MCF 10A (cell line): ENCODE results near the gene C1QC. TPM values are rescaled to one million over a fixed set of nuclear protein-coding genes. Genes with fewer than 3 reads are reported as not detected.
A peak's percentile ranks its signal among the peaks of the same experiment; 100 is the strongest.

Experiments used
- BruUV-seq: library from RNA; stranded (reverse); fragments of 400-500 nt; replicated peaks from 2 replicates; lab custom pipeline; 2021; lab: Mats Ljungman, UMichigan
- CTCF ChIA-PET: fragments of 300-600 bp; sonication (Branson Sonifier 250); formaldehyde crosslinking; extraction: SDS; loops from one replicate; lab custom pipeline; 2021; ENCODE audit warnings: antibody characterized with exemption, inconsistent platforms; lab: Yijun Ruan, JAX
- POLR2A ChIA-PET: fragments of 300-600, 350-650 bp; sonication (Branson Sonifier 250); formaldehyde crosslinking; extraction: SDS; loops from one replicate; lab custom pipeline; 2020; ENCODE audit warnings: antibody characterized with exemption, inconsistent platforms; lab: Yijun Ruan, JAX
- DNase-seq: peaks from one replicate; pipeline ENCODE4 v3.0.0-alpha.2; 2018; ENCODE audit not compliant: unreplicated experiment
- H3K27ac Mint-ChIP-seq: one replicate; pipeline ENCODE4 v1.8.0; 2022; ENCODE audit warnings: mild to moderate bottlenecking, low read depth, mixed read lengths; ENCODE audit not compliant: unreplicated experiment
- H3K27me3 Mint-ChIP-seq: one replicate; pipeline ENCODE4 v1.8.0; 2022; ENCODE audit warnings: mixed read lengths; ENCODE audit not compliant: insufficient read depth, unreplicated experiment
- H3K36me3 Mint-ChIP-seq: one replicate; pipeline ENCODE4 v1.8.0; 2022; ENCODE audit warnings: mild to moderate bottlenecking, moderate library complexity, mixed read lengths; ENCODE audit not compliant: insufficient read depth, unreplicated experiment
- H3K4me1 Mint-ChIP-seq: one replicate; pipeline ENCODE4 v1.8.0; 2022; ENCODE audit warnings: mixed read lengths; ENCODE audit not compliant: insufficient read depth, unreplicated experiment
- H3K4me3 Mint-ChIP-seq: one replicate; pipeline ENCODE4 v1.8.0; 2022; ENCODE audit warnings: mild to moderate bottlenecking, moderate library complexity, mixed read lengths; ENCODE audit not compliant: unreplicated experiment
- H3K9me3 Mint-ChIP-seq: one replicate; pipeline ENCODE4 v1.8.0; 2022; ENCODE audit warnings: mixed read lengths; ENCODE audit not compliant: unreplicated experiment
- intact Hi-C: fragments of 100-400 bp; cut with micrococcal nuclease; formaldehyde crosslinking; loops from 2 replicates; pipeline ENCODE4 v1.14.1; 2022
- total RNA-seq: library from RNA; stranded (reverse); gene quantifications from 2 replicates; pipeline ENCODE4 v1.2.3, GENCODE V29; 2022
- TF ChIP-seq, protein P1 (sequence below): fragments of 200-600 bp; IDR thresholded peaks from one replicate; pipeline ENCODE4 v1.8.0; 2022; ENCODE audit warnings: antibody characterized with exemption, mild to moderate bottlenecking; ENCODE audit not compliant: unreplicated experiment

Gene C1QC
- total RNA-seq, 1 experiment from 2014 or later, result not detected

DNA sequence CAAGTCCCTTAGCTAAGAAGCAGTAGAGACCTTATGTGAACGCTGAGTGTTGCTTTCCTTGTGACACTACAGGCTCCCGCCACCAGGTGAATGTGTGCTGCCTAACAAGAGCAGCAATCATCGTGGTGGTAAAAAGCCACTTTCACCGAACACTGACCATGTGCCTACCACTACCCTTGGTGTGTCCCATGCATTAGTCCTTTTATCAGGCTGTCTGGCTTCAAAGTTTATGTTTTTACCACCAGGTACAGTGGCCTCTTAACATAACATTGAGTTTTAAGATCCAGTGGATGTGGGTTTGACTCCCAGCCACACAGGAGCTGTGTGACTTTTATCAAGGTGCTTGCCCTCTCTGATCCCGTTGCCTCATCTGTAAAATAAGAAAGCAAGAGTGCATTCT, 11.3 kb downstream of the C1QC start:
- Mint-ChIP-seq H3K27ac (no peak overlapping the region), H3K36me3 (no peaks in the 10 kb centered on the region), H3K9me3 (peaks cover 8% of the 10 kb centered on the region), H3K4me1 (no peaks in the 10 kb centered on the region), H3K27me3 (peaks cover 97% of the 10 kb centered on the region), H3K4me3 (no peak overlapping the region)
- CTCF ChIA-PET, result interaction anchor here (0.8 kb wide), 1 partner anchor 44 kb away, joined by 3 read pairs; no protein-coding TSS in a partner anchor
- POLR2A ChIA-PET, result no interaction called here
- DNase-seq, result no peak
- BruUV-seq, result no TSS peak
- TF ChIP-seq, protein P1, sequence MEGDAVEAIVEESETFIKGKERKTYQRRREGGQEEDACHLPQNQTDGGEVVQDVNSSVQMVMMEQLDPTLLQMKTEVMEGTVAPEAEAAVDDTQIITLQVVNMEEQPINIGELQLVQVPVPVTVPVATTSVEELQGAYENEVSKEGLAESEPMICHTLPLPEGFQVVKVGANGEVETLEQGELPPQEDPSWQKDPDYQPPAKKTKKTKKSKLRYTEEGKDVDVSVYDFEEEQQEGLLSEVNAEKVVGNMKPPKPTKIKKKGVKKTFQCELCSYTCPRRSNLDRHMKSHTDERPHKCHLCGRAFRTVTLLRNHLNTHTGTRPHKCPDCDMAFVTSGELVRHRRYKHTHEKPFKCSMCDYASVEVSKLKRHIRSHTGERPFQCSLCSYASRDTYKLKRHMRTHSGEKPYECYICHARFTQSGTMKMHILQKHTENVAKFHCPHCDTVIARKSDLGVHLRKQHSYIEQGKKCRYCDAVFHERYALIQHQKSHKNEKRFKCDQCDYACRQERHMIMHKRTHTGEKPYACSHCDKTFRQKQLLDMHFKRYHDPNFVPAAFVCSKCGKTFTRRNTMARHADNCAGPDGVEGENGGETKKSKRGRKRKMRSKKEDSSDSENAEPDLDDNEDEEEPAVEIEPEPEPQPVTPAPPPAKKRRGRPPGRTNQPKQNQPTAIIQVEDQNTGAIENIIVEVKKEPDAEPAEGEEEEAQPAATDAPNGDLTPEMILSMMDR, result no peak
- intact Hi-C loops, result no loop called here

GRCh38 chr1:22658385-22659163, 15.1 kb downstream of the C1QC start:
- ChIA-PET CTCF (interaction anchor here (1.2 kb wide), 1 partner anchor 16 kb away, joined by 3 read pairs; no protein-coding TSS in a partner anchor), POLR2A (interaction anchor here (0.6 kb wide), 1 partner anchor 14 kb away, joined by 3 read pairs; no protein-coding TSS in a partner anchor)
- no TSS peak for BruUV-seq
- Mint-ChIP-seq H3K4me1 (no peaks in the 10 kb centered on the region), H3K27ac (no peak overlapping the region), H3K4me3 (no peak overlapping the region), H3K36me3 (peaks cover 6% of the 10 kb centered on the region), H3K9me3 (peaks cover 8% of the 10 kb centered on the region), H3K27me3 (peaks cover 86% of the 10 kb centered on the region)
- no peak for DNase-seq
- TF ChIP-seq, protein P1, result peak; percentile 23
- intact Hi-C loops, result no loop called here

- POLR2A ChIA-PET, result no interaction called here
- H3K9me3 Mint-ChIP-seq, result peaks cover 8% of the 10 kb centered on the region
- intact Hi-C loops, result no loop called here
These were observed 17.3 kb downstream of the C1QC start for GRCh38 chr1:22660716-22661241.

GRCh38 chr1:22661880-22662279, 18.4 kb downstream of the C1QC start:
- H3K4me1 Mint-ChIP-seq, result no peaks in the 10 kb centered on the region
- no peak overlapping the region for H3K27ac Mint-ChIP-seq
- no peak overlapping the region for H3K4me3 Mint-ChIP-seq
- TF ChIP-seq, protein P1, result no peak
- intact Hi-C loops, result no loop called here
- peaks cover 6% of the 10 kb centered on the region for H3K36me3 Mint-ChIP-seq
- peaks cover 8% of the 10 kb centered on the region for H3K9me3 Mint-ChIP-seq
- BruUV-seq, result no TSS peak
- DNase-seq, result no peak
- ChIA-PET CTCF (interaction anchor here (0.5 kb wide), 1 partner anchor 21 kb away, joined by 3 read pairs; no protein-coding TSS in a partner anchor), POLR2A (no interaction called here)
- H3K27me3 Mint-ChIP-seq, result peaks cover 74% of the 10 kb centered on the region

More at GRCh38 chr1:22660716-22661241, 17.3 kb downstream of the C1QC start:
- no peak for DNase-seq
- H3K27ac Mint-ChIP-seq, result no peak overlapping the region
- TF ChIP-seq, protein P1, result no peak
- H3K4me1 Mint-ChIP-seq, result no peaks in the 10 kb centered on the region
- H3K4me3 Mint-ChIP-seq, result no peak overlapping the region
- peaks cover 6% of the 10 kb centered on the region for H3K36me3 Mint-ChIP-seq
- CTCF ChIA-PET, result no interaction called here
- no TSS peak for BruUV-seq
- H3K27me3 Mint-ChIP-seq, result peaks cover 82% of the 10 kb centered on the region
